Activated T-cell treated with anti-CD3 and anti-CD28 coated beads for 48 hours (primary cell): ENCODE data around the gene USP10.
A peak's percentile ranks its signal among the peaks of the same experiment; 100 is the strongest.

ENCODE experiments used
- DNase-seq: peaks from one replicate; pipeline ENCODE4 v3.0.0-alpha.2; 2020; ENCODE audit warnings: low read depth

The USP10 gene

DNA sequence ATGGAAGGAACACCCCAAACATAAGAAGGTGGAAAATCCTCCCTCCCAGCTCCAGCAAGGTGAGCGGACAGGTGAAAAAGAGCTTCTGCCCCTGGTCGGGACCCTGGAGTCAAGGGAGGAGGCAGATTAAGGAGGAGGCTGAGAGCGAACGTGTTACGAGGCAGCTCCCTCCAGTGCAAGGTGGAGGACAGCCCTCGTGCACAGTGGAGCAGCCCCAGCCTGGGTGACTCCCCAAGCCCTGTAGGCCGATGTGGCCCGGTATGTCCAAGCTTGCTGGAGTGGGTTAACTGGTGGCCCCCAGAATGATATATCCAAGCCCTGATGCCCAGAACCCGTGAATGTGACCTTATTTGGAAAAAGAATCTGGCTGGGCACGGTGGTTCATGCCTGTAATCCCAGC, 104.5 kb downstream of the USP10 start:
- DNase-seq, result no peak

DNA sequence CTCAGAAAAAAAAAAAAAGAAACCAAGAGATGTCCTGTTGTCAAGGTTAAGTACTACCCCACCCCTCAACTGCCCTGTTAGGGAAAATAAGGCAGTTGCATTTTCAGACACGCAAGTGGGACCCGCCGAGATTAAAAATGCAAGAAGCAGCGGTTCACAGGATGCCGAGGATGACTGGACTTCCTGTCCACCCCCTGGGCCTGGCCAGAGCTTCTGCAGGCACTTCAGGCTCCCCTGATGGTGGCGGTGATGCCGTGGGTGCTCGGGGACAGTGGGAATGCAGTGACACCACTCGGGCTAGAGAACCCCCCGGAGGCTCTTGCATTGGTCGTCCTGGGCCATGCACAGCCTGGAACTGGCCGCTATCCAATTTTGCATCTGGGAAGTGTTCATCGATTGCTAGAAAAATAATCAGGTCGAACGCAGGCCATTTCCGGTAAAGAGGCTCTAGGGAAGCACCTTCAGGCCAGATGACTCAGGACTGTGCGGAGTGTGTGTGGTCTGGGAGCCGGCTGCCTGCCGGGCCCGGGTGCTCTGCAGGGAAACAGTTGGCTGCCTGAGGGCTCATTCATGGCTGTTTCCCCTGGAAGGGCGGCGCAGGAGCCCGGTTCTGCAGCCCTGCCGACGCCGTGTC, 106.6 kb downstream of the USP10 start:
- no peak for DNase-seq

DNA sequence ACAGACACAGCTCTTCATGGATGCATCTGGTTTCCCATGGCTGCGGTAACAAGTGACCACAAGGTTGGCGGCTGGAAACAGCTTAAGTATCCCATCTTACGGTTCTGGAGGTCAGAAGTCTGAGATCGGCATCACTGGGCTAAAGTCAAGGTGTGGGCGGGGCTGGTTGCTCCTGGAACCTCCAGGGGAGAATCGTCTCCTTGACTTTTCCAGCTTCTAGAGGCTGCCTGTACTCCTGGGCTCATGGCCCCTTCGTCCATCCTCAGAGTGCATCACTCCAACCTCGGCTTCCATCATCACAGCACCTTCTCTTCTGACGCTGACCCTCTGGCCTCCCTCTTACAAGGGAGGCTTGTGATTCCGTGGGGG, 107.1 kb downstream of the USP10 start:
- DNase-seq, result no peak

DNA sequence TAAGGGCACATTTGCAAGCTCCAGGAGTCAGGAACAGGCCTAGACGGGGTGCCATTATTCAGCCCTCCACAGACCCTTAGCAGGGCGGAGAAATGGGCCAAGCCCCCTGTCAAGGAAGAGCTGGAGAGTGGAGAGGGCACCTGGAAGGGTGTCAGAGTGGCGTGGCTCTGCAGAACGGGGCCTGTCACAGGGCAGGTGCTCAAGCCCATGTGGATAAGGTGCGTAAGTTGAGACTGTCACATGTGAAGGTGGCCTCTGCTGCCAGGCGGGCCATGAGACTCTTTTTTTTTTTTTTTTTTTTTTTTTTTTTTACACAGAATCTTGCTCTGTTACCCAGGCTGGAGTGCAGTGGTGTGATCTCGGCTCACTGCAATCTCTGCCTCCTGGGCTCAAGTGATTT, 108.0 kb downstream of the USP10 start:
- DNase-seq, result no peak

DNA sequence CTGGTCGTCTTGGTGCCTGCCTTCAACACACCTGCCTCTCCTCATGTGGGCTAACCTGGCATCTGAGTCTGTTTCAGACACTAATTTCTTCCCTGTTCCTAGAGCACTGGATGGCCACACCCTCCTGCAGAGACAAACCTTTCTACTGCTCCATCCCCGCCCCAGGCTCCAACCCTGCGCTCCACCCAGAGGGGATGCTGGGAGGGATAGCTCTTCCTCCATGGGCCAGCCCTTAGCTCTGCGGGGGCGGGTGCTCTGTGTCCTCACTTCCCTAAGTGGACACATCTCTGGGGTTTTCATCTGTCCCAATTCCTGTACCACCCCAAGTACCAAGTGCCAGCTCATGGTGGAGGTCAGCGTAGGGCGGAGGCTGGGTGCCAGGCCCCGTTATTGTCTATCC, 109.0 kb downstream of the USP10 start:
- no peak for DNase-seq

DNA sequence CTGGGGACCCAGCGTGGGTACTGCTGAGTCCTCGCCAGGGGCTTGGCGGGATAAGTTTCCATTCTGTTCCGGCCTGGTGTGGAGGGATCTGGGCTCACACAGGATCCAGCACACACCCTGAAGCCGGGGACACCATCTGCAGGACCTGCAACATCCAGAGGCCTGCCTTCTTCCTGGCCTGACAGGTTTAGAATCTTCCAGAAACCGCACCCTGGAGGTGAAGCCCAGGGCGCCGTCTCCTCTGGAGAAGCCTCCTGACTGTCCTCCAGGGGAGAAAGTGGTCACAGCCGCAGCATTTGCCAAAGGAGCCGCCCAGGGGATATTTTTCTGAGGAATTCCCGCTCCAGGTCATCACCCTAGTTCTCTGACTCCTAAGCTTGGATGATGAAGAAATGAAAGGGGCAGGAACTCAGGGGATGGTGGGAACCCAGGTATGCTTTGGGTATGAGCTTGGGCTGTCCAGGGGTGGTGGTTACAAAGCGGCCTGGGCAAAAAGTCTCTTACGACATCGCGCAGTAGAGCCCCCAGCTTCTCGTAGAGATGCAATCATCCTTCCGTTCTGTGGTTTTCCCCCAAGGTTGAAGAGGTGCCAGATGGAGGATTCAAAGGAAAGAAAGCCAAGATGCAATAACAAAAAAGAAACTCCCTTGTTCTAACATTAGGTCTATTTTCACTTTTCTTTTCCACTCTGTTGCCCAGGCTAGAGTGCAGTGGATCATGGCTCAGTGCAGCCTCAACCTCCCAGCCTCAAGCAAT, 110.9 kb downstream of the USP10 start:
- no peak for DNase-seq

DNA sequence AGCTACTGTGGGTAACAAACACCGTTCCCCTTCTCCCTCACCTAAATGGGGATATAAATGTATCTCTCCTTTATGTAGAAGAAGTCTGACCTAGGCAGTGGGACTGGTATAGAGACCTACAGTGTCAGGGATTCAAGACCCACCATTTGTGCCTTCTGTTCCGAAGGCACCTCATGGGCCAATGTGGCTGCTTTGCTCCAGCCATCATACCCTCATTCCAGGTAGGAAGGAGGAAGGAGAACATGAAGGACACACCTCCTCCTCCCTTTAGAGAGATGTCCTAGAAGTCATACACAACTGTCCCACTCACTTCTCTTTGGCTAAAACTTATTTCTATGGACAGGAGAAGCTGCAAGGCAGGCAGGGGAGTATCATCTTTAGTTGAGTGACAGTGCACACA, 111.7 kb downstream of the USP10 start:
- DNase-seq, result no peak

DNA sequence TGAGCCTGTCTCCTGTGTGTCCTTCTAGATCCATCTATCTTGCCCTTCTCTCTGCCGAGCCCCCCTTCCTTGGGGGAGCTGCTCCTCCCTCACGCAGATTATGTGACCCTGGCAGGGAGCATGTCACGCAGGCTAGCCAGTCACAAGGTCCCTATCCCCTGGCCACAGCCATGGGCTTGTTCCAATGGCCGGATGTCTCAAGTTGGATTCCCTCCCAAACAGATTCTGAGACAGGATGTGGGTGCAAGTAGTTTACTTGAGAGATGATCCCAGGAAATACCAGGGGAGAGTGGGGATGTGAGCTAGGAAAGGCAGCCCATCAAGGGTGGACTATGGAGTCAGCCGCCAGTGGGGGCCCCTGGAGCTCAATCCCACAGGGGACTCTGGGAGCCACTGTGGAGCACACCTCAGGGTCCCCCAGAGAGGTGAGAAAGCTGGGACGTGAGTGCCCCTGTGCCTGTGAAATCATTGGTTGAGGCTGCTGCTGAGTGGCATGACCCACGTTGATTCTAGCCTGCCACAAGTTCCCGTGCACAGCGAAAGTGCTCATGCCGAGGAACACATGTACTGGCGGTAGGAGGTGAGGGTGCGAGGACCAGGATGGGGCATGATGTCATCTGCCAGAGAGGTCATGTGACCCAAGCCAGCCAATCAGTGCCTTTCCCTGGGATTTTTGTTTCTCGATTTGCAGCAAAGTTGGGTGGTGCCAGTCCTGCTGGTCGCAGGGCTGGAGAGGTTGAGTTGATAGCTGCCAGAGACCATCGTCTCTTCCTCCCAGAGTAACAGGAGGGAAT, 113.5 kb downstream of the USP10 start:
- DNase-seq, result no peak

DNA sequence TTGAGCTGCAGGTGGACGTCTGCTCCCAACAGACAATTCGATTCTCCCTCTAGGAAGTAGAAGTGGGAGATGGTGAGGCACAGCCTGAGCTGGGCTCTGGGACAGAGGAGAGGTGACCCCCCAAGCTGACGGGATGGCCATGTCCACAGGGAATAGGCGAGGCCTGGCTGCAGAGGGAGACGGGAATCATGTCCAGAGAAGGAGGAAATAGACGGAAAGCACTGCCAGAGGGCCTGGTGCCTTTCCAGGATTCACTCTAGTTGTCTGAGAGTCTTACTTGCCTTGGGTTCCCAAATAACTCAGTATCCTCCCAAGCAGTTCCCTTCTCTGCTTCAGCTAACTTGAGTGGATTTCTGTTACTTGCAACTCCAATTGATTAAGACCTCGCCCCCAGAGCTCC, 115.7 kb downstream of the USP10 start:
- DNase-seq, result no peak

DNA sequence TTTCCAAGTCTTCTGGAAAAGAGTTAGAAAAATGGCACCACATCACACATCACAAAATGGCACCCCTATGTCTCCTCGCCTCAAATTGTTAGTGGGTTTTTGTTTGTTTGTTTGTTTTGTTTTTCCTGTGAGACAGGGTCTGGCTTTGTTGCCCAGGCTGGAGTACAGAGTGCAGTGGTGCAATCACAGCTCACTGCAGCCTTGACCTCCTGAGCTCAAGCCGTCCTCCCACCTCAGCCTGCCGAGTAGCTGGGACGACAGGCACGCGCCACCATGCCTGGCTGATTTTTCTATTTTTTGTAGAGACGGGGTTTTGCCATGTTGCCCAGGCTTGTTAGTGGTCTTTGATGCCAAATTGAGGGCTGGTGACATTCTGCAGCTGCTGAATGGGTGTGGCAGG, 116.2 kb downstream of the USP10 start:
- DNase-seq, result no peak

DNA sequence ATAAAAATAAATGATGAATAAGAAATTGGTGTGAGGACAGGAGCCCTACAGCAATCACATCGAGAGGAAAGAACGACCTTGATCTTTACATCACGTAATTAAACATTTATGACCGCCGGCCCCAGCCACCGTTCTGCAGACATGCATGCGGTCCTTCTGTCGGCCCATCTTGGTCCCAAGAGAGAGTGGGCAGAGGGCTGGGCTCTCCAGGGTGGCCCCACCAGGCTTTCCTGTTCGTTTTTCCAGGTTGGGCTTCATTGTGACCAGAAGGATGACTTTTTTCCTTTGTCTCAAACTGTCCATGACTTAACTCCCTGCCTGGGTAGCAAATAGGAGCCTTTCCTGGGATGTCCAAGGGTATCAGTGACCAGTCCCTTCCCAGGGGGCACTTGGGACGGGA, 116.7 kb downstream of the USP10 start:
- DNase-seq, result no peak

DNA sequence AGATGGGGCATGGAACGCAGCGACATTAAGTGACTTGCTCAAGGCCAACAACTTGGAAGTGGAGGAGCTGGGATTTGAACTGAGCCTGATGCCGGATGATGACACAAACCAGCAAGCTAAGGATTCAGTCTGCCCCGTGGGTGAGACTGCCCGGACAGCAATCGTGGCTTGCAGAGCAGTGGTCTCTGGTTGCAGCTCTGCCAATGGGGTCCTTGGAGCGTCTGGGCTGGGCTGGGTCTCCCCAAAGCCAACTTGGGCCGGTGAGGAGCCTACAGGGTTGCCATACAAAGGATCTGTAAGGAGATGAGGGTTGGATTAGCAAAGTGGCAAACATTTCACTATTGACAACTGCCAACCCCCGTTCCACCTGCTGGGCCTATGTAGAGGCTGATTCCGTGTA, 117.4 kb downstream of the USP10 start:
- no peak for DNase-seq

DNA sequence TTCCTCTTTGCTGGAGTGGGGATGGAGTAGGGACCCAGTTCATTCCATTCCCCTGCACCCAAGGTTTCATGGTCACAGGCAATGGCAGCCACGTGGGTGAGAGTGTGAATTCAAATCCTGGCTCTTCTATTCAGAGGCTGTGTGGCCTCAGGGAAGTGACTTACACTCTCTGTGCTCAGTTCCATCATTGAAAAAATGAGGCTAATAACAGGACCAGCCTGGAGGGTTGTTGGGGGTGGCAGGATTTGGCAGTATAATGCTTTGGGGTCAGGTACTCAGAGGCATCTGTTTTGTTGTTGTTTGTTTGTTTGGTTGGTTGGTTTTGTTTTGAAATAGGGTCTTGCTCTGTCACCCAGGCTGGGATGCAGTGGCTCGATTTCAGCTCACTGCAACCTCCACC, 117.8 kb downstream of the USP10 start:
- no peak for DNase-seq

DNA sequence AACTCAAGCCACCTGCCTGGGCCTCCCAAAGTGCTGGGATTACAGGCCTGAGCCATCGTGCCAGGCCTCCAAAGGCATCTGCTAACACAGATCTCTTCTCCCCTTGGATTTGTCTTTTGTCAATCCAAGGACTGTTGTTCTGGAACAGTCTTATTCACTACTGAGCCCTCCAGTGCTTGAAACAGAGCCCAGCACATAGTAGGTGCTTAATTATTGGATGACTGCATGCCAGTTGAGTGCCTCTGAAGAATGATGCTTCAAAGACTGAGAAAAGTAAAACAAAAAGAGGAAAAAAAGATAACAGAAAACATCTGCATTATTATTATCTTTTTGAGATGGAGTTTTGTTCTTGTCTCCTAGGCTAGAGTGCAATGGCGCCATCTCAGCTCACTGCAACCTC, 118.3 kb downstream of the USP10 start:
- DNase-seq, result no peak

DNA sequence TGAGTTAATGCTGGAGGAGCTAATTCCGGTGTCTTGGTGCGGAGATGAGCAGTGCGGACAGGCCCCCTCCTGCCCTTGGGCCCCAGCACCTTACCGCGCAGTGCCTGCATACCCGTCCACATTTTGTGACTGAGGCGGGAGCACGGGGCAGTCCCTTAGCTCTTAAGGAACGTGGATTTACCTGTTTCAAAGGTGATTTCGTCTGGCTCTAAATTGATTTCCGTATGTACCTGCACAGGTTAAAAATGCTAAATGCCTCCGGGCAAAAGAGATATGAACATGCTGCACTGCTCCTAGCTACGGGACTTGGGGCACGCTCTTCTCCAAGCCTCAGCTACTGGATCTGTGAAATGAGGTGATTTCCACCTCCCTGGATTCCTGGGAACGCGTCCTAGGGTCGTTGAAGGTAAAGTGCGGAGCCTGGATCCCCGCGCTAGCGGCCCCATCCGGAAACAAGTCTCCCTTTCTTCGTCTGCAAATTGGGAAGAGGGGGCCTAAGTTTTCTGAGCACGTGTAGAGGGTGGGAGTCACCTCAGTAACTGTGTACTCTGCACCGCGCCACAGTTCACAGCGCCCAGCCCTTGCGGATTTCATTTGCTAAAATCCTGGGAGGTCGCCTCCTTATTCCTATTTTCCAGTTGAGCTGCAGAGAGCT, 119.3 kb downstream of the USP10 start:
- no peak for DNase-seq

DNA sequence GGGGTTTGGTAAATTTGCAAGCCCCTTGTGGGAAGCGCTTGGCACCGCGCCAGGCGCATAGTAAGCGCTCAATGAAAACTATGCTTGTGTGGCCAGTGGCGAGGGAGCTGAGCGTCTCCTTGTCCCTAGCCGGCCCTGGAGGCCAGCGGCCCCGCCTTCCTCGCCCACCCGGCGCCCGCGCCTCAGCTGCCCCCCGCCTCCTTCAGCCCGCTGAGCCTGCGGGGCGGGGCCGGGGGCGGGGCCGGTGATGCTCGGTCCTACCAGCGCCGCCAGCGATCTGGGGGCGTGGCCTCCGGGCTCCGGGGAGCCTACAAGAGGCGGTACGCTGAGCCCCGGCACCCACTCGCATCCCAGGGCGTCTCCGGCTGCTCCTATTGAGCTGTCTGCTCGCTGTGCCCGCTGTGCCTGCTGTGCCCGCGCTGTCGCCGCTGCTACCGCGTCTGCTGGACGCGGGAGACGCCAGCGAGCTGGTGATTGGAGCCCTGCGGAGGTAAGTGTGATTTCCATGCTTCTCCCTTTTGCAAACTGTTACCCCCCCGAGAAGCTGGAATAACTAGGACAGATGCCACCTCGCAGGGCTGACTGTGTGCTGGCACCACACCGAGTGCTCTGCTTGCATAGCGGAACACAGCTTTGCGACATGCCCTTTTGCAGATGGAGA, 120.0 kb downstream of the USP10 start, which contains the start of gene CRISPLD2:
TSS of gene CRISPLD2 (plus strand) at position 342 of the 661 bp plus-strand sequence. CDS start 18,511 bp downstream, outside the sequence.
- DNase-seq, result peak; percentile 87

DNA sequence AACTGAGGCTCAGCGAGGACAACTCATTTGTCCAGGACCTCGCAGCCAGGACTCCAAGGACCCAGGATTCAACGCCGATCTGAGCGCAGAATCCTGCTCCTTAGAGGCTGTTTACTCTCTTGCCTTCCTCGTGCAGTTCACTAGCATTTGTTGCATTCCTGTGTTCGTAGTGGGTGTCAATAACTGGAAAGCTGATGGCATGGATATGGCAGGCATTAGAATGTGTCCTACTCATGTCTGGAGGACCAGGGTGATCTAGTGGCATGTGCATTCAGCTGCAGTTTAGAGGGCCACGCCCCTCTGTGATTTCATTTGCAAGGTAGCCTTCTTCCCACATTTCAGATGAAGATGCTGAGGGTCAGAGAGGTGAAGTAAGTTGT, 120.5 kb downstream of the USP10 start:
- no peak for DNase-seq

DNA sequence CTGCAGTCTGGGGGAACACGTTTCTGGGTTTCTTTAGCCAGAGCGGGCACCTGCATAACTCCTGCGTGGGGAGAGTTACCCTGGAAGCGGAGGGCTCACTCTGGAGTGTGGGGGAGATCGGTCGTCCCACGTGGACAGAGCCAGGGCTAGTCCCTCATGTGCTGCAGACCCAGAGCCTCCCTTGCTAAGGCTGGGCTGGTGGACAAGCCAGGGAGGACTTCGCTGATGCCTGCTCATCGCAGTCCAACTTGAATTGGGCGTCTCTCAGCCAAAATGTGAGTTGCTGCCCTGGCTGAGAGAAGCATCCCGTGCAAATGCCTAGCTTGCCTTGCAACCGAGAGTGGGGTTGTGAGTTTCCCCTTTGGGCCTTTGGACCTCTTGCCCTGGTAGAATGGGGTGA, 121.0 kb downstream of the USP10 start:
- no peak for DNase-seq

DNA sequence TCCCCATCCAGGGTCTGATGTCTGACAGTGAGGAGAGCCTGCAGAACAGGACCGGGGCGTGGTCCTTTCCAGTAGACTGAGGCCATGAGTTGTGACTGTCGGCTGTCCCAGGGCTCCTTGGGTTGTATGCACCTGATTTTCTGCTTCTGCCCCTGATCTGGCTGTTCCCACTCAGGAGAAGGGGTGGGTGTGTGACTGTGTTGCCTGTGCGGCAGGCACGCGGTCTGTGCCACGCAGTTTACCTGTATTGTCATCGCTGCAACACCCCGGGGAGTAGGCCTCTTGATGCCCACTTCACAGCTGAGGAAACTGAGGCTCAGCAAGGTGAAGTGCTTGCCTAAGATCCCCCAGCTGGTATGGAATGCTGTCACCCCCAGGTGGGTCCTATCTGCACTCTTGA, 121.4 kb downstream of the USP10 start:
- no peak for DNase-seq

DNA sequence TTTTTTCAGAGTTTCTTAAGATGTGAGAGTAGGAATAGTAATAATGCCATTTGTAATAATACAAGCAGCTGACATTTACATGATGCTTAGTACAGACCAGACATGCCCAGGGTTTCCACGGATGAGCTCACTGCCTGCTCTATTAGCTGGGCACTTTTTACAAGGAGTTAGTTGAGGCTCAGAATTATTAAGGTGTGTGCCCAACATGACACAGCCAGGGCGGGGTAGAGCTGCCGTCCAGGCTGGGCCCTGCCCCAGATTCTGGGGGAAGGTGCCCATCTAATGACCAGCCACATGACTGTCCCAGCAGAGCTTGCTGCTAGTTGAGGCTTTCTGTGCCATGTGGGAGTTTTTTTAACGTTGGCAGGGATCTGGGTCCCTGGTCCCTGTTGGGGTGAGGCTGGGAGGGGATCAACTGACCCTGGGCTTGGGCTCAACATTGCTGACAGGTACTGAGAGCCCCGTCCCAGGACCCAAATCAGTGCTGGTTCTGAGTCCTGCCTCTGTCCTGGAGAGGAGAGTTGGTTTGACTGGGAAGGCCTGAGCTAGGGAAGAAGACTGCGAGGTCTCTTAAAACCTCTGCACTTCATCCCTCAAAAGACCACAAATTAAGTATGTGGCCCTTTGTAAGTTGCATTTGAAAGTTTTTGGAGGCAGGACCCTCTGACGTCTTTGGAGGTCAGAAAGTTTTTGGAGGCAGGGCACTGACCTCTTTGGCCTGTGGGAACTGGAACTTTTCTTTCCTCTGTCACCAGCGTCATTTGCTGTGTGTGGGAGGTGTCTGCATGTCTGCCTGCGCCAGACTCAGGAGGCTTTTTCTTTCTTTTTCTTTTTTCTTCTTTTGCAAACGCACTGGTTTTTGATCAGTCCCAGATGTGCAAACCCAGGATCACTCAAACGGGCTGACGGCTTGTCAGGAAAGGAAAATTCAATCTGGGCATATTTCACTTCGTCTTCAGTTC, 122.2 kb downstream of the USP10 start:
- no peak for DNase-seq

DNA sequence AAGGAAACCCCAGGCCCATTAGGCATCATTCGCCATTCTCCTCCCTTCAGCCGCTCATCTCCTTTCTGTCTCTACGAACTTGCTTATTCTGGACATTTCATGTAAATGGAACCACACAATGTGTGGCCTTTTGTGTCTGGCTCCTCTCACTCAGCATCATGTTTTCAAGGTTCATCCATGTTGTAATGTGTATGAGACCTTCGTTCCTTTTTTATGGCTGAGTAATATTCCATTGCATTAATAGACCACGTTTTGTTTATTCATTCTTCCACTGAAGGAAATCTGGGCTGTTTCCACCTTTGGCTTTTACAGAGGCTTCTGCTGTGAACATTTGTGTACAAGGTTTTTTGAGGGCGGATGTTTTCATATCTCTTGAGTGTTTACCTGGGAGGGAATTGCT, 123.2 kb downstream of the USP10 start:
- no peak for DNase-seq
